NCI-H345 treated with DMSO at 0.1 percent for 48 hours (cell line): ENCODE data around the gene PABPC1L.
A peak's percentile ranks its signal among the peaks of the same experiment; 100 is the strongest.

Experiments
- DNase-seq: peaks from one replicate; lab custom pipeline; 2025; ENCODE audit not compliant: unreplicated experiment; lab: John Stamatoyannopoulos, UW

The PABPC1L gene

GRCh38 chr20:44942264-44942973 lies 32.6 kb downstream of the PABPC1L start:
- DNase-seq, result no peak

- no peak for DNase-seq
Measured at GRCh38 chr20:44943828-44944227, 34.0 kb downstream of the PABPC1L start.

GRCh38 chr20:44945261-44945660 lies 35.4 kb downstream of the PABPC1L start:
- DNase-seq, result no peak

DNA sequence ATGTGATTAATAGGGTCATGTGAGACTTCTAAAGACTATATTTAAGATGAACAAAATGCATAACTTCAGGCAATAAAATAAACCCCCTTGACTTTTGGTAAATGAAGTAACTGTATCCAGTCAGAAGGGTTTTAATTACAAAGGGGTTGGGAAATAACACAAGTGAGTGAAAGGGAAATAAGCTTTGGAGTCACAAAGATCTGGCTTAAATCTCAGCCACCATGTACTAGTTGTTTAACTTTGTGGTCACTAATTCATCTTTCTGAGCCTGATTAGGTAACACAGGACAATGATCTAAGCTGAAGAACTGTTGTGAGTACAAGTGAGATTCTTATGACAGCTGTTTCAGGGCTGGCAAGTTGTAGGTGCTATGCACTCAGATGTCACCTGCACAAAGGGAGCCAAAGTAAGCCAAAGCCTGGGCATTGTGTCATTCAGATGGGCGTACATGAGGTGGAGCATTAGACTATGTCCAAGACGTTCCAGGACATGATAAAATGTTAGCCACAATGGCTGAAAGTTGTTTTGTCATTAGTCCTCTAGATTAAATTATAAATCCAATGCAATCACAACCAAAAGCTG lies 36.5 kb downstream of the PABPC1L start:
- DNase-seq, result no peak

DNA sequence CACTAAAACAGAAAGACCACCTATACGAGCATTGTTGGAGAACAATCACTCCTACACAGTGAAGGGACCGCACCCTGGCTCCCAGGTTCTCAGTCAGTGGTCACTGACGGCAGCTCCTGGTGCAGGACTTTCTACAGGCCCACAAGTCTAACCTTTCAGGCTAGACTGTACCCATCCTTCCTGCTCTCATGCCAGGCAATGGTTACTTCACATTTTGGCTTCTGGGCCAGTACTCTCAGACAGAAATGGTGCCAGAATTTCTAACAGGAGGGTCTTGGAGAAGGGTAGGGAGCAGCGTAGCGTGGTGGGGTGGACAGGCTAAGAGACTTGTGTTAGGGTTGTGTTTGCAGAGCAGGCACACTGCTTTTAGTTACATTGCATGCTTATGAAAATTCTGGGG lies 38.2 kb downstream of the PABPC1L start:
- no peak for DNase-seq

DNA sequence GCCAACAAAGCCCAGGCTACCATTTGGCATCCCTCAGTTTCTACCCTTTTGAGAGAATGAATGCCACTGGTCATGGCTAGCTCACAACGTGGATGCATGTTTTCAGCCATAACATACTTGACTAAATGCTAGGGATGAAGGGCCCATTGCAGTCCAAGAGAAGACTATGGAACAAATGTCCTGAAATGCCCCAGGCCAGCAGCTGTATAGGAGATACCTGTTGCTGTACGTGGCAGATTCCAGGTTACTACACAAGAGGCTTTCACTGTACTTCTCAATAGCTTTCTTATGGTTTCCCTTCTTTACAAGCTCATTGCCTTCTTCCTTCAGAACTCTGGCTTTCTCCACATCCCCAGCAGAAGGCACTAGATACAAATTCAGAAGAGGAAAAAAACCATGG lies 38.7 kb downstream of the PABPC1L start:
- DNase-seq, result no peak

GRCh38 chr20:44950368-44950767 lies 40.5 kb downstream of the PABPC1L start:
- DNase-seq, result no peak

DNA sequence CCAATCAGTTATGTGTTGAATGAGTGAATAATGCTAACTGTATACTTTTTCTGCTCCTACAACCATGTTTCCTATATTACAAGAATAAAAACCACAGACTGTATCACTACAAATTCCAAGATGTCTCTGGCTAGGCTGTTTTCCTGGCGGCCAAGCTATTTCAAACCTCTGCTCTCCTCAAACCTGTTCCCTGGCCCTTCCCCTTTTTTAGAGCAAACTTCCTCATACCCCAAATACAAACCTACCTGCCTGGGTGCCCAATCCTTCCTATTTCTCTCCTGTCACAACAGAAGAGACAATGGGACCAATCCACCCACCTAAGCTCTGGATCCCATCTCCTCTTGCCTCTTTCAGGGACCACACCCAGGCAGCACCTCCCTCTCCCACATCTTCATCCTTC lies 42.9 kb downstream of the PABPC1L start:
- no peak for DNase-seq

GRCh38 chr20:44954211-44954610 lies 44.4 kb downstream of the PABPC1L start:
- no peak for DNase-seq

- no peak for DNase-seq
Measured at GRCh38 chr20:44955270-44955669, 45.4 kb downstream of the PABPC1L start.

GRCh38 chr20:44956410-44956809 lies 46.5 kb downstream of the PABPC1L start:
- no peak for DNase-seq

DNA sequence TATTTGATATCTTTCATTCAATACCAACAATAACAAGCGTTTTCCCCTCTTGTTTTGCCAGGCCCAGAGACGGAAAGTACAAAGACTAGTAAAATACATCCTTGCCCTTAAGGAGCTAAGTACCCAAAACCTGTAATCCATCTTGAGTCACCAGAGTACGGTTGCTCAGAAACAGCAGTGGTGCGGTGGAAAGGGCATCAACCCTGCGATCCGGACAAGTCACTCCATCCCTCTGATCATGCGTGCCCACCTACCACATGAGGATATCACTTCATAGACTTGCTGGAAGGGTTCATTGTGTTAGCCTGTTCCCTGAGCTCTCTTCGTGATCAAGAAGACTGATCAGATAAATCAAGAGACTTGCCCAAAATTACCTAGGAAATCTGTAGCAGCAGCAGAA lies 48.4 kb downstream of the PABPC1L start:
- DNase-seq, result no peak

DNA sequence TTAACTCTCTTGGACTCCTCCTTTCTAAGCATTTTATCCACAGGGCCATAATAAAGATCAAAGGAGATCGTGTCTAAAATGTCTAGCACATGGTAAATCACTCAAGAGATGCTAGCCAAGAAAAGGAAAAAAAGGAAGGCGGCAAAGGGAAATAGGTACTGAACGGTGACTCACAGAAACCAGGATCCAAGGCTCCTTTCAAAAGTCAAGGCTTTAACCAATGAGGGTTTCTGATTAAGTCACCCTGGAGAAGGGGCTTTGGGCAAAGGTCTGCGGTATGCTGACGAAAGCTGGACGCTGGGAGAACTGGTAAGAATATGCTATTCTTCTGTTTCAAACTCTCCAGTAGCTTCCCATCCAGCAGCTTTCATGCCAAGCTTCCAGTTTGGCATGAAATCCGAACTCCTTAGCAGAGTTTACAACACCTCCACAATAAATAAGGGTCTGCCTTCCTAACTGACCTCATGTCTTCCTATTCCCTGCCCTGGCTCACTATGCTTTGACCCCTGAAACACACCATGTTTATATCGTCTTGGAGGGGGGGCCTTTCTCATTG lies 49.3 kb downstream of the PABPC1L start:
- no peak for DNase-seq

DNA sequence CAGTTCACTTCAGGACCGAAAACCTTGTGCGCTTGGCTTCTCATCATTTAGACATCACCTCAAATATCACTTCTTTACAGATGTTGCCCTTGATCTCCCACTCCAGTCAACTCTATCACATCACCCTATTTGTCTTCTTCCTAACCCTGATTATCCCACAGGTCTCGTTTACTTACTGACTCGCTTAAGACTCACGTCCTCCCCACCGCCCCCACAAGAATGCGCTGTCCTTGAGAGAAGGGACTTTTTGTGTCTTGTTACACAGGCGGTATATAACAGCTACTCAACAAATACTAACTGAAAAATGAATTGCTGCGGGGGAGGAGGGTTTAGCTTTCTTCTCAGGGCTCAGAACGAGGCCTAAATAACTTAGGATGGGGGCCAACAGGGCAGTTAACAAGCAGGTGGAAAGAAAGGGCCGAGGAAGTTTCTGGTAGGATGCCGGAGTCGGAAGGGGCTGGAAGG lies 49.8 kb downstream of the PABPC1L start:
- no peak for DNase-seq

GRCh38 chr20:44960103-44960852 lies 50.4 kb downstream of the PABPC1L start, which contains the start of gene TOMM34:
Gene TOMM34, minus strand, starts transcription at chr20:44960397. Its CDS starts 64 bp downstream, at chr20:44960333.
- peak; percentile 92 for DNase-seq

DNA sequence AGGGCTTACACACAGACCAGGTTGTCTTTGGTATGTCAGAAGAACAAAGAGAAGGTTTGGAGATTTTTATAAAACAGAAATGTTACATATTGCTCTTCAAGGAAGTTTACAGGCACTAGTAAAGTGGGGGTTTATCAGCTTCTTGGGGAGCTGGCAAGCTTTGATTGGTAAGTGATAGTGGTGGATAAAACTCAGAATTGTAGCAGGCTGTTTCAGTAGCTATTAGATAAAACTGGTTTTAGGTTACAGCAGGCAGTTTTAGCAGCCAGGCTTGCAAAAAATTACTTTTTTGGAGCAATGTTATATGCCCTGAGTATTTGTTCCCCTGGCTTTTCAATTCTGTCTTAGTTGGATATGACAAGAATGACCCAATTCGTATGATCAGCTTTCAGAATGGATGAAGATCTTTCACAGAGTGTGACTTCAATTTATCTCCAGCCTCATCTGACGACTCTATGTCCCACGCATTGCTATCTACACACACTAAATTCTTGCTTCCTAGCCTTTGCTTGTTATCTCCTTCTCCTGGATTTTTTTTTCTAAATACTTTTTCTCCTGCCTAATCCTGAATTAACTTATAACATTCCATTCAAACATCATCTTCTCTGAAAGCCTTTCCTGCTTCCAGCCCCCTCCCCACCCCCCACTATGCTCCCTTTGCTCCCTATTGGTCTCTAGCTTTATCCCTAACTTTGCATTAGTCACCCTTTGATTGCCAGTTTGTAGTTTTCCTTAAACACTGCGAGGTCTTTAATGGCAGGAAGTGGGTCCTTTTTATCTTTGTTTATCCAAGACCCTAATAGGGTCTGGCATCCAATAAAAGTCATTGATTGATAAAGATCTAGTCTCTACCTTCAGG lies 51.4 kb downstream of the PABPC1L start:
- DNase-seq, result no peak

GRCh38 chr20:44961870-44962267 lies 52.0 kb downstream of the PABPC1L start:
- no peak for DNase-seq

DNA sequence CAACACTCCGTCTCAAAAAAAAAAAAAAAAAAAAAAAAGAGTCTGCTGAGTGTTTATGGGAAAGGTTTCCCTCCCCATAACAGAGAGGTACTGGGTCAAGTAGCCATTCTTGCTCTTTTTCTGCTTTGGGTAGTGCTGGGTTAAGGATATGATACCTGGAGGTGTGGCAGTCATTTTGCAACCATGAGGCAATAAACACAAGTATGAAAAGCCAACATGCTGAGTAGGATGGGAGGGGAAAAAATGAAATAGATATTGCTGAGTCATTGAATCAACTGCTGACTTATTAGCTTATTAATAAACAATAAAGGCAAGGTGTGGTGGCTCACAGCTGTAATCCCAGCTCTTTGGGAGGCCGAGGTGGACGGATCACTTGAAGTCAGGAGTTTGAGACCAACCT lies 52.6 kb downstream of the PABPC1L start:
- DNase-seq, result no peak

- no peak for DNase-seq
Measured at GRCh38 chr20:44963325-44964215, 53.7 kb downstream of the PABPC1L start.

DNA sequence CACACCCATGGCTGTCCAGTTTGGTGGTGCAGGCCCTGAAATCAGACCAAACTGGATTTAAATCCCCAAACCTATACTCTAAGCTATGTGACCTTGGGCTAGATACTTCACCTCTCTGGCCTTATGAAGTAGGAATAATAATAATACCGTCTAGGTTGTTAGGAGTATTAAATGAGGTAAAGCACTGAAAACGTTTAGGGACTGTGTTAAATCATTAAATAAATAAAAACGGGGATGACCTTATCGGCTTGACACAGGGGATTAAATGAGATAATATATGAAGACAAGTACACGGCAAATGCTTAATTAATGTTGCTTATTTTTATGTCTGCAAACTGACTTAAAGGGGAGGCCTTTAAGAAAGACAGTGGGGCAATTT lies 55.8 kb downstream of the PABPC1L start:
- DNase-seq, result no peak
